ENCODE results near the gene SNRNP35. TPM values are rescaled to one million over a fixed set of nuclear protein-coding genes. Genes with fewer than 3 reads are reported as not detected.
"Not testable (repeated sequence)": the region's sequence is repeated elsewhere in the genome, so short reads cannot be mapped to it uniquely, and the experiment has no call there.

SNRNP35 gene
- total RNA-seq, 1 donor from 2014 or later: 22.1 TPM

- H3K27ac Mint-ChIP-seq: no peak overlapping the region
- no peaks in the 10 kb centered on the region for H3K9me3 Mint-ChIP-seq
- no peak overlapping the region for H3K4me3 Mint-ChIP-seq
- no peaks in the 10 kb centered on the region for H3K4me1 Mint-ChIP-seq (ENCODE audit: unreplicated experiment)
- no peak for TF ChIP-seq CTCF (conservative IDR thresholded peaks at IDR 0.05)
- no peak for DNase-seq (ENCODE audit: extremely low spot score, unreplicated experiment)
- H3K36me3 Mint-ChIP-seq: peaks cover 18% of the 10 kb centered on the region
- no peaks in the 10 kb centered on the region for H3K27me3 Mint-ChIP-seq
Measured at GRCh38 chr12:123474485-123475245, 16.7 kb downstream of the SNRNP35 start.

- Mint-ChIP-seq H3K27me3 (no peaks in the 10 kb centered on the region), H3K9me3 (no peaks in the 10 kb centered on the region), H3K4me3 (no peak overlapping the region), H3K36me3 (peaks cover 18% of the 10 kb centered on the region), H3K27ac (no peak overlapping the region), H3K4me1 (ENCODE audit: unreplicated experiment) (no peaks in the 10 kb centered on the region)
- no peak for DNase-seq (ENCODE audit: extremely low spot score, unreplicated experiment)
- no peak for TF ChIP-seq CTCF (conservative IDR thresholded peaks at IDR 0.05)
Measured at GRCh38 chr12:123475246-123475703, 17.3 kb downstream of the SNRNP35 start.

DNA sequence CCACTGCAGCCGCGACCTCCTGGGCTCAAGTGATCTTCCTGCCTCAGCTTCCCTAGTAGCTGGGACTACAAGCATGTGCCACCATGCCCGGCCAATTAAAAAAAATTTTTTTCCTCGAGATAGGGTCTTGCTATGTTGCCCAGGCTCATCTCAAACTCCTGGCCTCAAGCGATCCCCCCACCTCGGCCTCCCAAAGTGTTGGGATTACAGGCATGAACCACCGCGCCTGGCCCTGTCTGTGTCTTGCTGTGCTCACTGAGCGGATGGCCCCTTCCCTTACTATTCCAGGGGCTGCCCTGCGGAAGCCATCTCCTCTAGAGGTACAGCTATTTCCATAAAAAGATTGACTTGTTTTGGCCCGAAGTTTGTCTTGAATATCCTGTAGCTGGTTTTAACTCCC lies 20.1 kb downstream of the SNRNP35 start:
- Mint-ChIP-seq H3K27me3 (no peaks in the 10 kb centered on the region), H3K9me3 (no peaks in the 10 kb centered on the region), H3K4me1 (ENCODE audit: unreplicated experiment) (no peaks in the 10 kb centered on the region), H3K4me3 (no peak overlapping the region), H3K36me3 (peaks cover 14% of the 10 kb centered on the region), H3K27ac (no peak overlapping the region)
- TF ChIP-seq CTCF (conservative IDR thresholded peaks at IDR 0.05): no peak
- no peak for DNase-seq (ENCODE audit: extremely low spot score, unreplicated experiment)

DNA sequence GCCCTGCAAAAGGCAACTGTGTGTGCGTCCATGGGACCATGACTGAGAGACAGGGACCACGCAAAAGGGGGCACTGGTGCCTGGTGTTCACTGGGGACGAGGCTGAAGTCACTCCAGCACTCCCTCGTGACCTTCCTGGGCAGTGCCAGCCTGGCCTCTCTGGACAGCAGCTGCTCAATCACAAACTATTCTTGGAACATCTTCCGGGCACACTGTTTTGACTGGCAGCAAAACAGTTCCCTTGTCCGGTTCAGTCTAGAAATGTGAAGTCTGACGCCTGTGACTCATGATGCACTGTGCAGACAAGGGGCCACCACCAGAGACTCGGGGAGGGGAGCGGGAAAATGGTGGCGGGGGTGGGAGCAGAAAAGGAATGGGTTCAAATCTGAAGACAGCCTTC lies 20.8 kb downstream of the SNRNP35 start:
- no peak overlapping the region for H3K4me3 Mint-ChIP-seq
- H3K36me3 Mint-ChIP-seq: peaks cover 14% of the 10 kb centered on the region
- DNase-seq (ENCODE audit: extremely low spot score, unreplicated experiment): no peak
- H3K9me3 Mint-ChIP-seq: no peaks in the 10 kb centered on the region
- TF ChIP-seq CTCF (conservative IDR thresholded peaks at IDR 0.05): no peak
- no peaks in the 10 kb centered on the region for H3K27me3 Mint-ChIP-seq
- H3K27ac Mint-ChIP-seq: no peak overlapping the region
- H3K4me1 Mint-ChIP-seq (ENCODE audit: unreplicated experiment): no peaks in the 10 kb centered on the region

GRCh38 chr12:123479442-123480180 lies 21.7 kb downstream of the SNRNP35 start:
- no peak for DNase-seq (ENCODE audit: extremely low spot score, unreplicated experiment)
- Mint-ChIP-seq H3K27ac (no peak overlapping the region), H3K4me3 (no peak overlapping the region), H3K4me1 (ENCODE audit: unreplicated experiment) (no peaks in the 10 kb centered on the region), H3K27me3 (no peaks in the 10 kb centered on the region), H3K36me3 (peaks cover 14% of the 10 kb centered on the region), H3K9me3 (no peaks in the 10 kb centered on the region)
- no peak for TF ChIP-seq CTCF (conservative IDR thresholded peaks at IDR 0.05)

- H3K4me3 Mint-ChIP-seq; H3K4me1 Mint-ChIP-seq (ENCODE audit: unreplicated experiment); DNase-seq (ENCODE audit: extremely low spot score, unreplicated experiment); H3K27ac Mint-ChIP-seq; H3K9me3 Mint-ChIP-seq; H3K36me3 Mint-ChIP-seq; H3K27me3 Mint-ChIP-seq: not testable (repeated sequence)
Measured at GRCh38 chr12:123481251-123481650, 23.3 kb downstream of the SNRNP35 start.
